Muscle layer of colon (tissue), 2 donors: ENCODE data around the gene RBM17.
"Not testable (repeated sequence)": the region's sequence is repeated elsewhere in the genome, so short reads cannot be mapped to it uniquely, and the experiment has no call there.

ENCODE experiments used
- H3K27ac ChIP-seq: one replicate; pipeline ENCODE4 v1.7.0; 2013; ENCODE audit warnings: low read depth, mild to moderate bottlenecking, low read length, moderate library complexity
- H3K27me3 ChIP-seq, 2 donors: one replicate each; pipeline ENCODE4 v1.7.0; 2013; ENCODE audit warnings: low read length in 2 of 2, mild to moderate bottlenecking in 2 of 2; ENCODE audit not compliant: insufficient read depth in 2 of 2, control insufficient read depth in 1 of 2
- H3K36me3 ChIP-seq: one replicate; pipeline ENCODE4 v1.7.0; 2013; ENCODE audit warnings: mild to moderate bottlenecking, low read length; ENCODE audit not compliant: insufficient read depth
- H3K4me1 ChIP-seq: one replicate; pipeline ENCODE4 v1.7.0; 2013; ENCODE audit warnings: mild to moderate bottlenecking, low read length; ENCODE audit not compliant: insufficient read depth
- H3K4me3 ChIP-seq, 2 donors: one replicate each; pipeline ENCODE4 v1.7.0; 2013; ENCODE audit warnings: low read length in 2 of 2, low read depth in 1 of 2, mild to moderate bottlenecking in 1 of 2, moderate library complexity in 1 of 2
- H3K9ac ChIP-seq: one replicate; pipeline ENCODE4 v1.7.0; 2013; ENCODE audit warnings: low read length
- H3K9me3 ChIP-seq: one replicate; pipeline ENCODE4 v1.7.0; 2013; ENCODE audit warnings: mild to moderate bottlenecking, low read length
- donor health status: abdominal sarcoma.
- donor health status: Adenocarcinoma of cecum.

RBM17 gene

DNA sequence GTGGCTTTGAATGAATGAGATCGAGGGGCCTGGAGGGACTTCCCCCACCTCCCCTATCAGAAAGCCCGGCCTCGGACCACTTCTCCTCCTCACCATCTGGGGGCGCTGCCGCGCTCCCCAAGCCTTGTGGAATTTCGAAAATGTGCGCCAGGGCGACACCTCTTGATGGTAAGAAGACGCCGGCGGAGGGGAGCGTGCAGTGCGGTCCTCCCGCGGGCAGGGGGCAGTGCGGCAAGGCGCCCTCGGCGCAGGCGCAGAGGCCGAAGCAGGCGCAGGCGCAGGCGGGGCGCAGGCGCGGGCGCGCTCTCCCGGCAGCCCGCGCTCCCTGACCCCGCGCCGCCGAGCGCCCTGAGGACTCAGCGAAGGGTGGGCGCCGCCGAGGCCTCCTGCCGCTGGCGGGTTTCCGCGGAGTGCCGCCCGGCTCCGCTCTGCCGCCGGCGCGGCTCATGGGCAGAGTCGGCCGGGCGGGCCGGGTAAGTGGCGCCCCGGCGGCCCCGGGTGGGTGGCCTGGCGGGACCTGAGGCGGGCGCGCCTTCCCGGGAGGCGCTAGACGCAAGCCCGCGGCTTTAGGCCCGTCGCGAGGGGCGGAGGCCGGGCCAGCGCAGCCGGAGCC is at the start of gene RBM17:
RBM17 (plus strand) TSS at position 314 of the 613 bp plus-strand sequence. CDS start 8,032 bp downstream, outside the sequence.
- peak within 1 kb of the TSS; percentile 66 to 94 for H3K4me3 ChIP-seq
- no peaks in the 10 kb centered on the region for H3K36me3 ChIP-seq
- H3K27me3 ChIP-seq = no peaks in the 10 kb centered on the region
- peak within 1 kb of the TSS; percentile 68 for H3K27ac ChIP-seq
- H3K9me3 ChIP-seq = no peaks in the 10 kb centered on the region
- peaks cover 31% of the 10 kb centered on the region for H3K4me1 ChIP-seq
- peak within 1 kb of the TSS; percentile 87 for H3K9ac ChIP-seq

- Histone ChIP-seq H3K9me3 (no peaks in the 10 kb centered on the region), H3K9ac (no peak overlapping the region), H3K4me1 (no peaks in the 10 kb centered on the region), H3K27me3 (no peaks in the 10 kb centered on the region), H3K4me3 (no peak overlapping the region), H3K36me3 (no peaks in the 10 kb centered on the region), H3K27ac (no peak overlapping the region)
Observed at GRCh38 chr10:6039711-6040110, 49.1 kb upstream of the RBM17 start.

GRCh38 chr10:6040205-6040604 is 48.6 kb upstream of the RBM17 start:
- no peak overlapping the region for H3K4me3 ChIP-seq
- H3K4me1 ChIP-seq = no peaks in the 10 kb centered on the region
- no peaks in the 10 kb centered on the region for H3K9me3 ChIP-seq
- no peak overlapping the region for H3K9ac ChIP-seq
- no peak overlapping the region for H3K27ac ChIP-seq
- no peaks in the 10 kb centered on the region for H3K27me3 ChIP-seq
- no peaks in the 10 kb centered on the region for H3K36me3 ChIP-seq

DNA sequence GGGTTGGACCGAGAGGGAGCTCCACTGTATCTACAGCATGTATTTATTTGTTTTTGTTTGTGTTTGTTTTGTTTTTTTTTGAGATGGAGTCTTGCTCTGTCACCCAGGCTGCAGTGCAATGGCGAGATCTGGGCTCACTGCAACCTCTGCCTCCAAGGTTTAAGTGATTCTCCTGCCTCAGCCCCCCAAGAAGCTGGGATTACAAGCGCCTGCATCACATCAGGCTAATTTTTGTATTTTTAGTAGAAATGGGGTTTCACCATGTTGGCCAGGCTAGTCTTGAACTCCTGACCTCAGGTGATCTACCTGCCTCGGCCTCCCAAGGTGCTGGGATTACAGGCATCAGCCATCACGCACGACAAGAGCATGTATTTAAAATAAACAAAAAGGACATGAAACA is 45.5 kb upstream of the RBM17 start:
- not testable (repeated sequence) for H3K9ac ChIP-seq, H3K4me1 ChIP-seq, H3K9me3 ChIP-seq, H3K27ac ChIP-seq, H3K27me3 ChIP-seq, H3K4me3 ChIP-seq, H3K36me3 ChIP-seq

- H3K4me1 ChIP-seq = no peaks in the 10 kb centered on the region
- H3K4me3 ChIP-seq = no peak overlapping the region
- H3K27ac ChIP-seq = no peak overlapping the region
- H3K9me3 ChIP-seq = no peaks in the 10 kb centered on the region
- no peak overlapping the region for H3K9ac ChIP-seq
- H3K36me3 ChIP-seq = no peaks in the 10 kb centered on the region
- no peaks in the 10 kb centered on the region for H3K27me3 ChIP-seq
Observed at GRCh38 chr10:6044060-6044459, 44.8 kb upstream of the RBM17 start.

DNA sequence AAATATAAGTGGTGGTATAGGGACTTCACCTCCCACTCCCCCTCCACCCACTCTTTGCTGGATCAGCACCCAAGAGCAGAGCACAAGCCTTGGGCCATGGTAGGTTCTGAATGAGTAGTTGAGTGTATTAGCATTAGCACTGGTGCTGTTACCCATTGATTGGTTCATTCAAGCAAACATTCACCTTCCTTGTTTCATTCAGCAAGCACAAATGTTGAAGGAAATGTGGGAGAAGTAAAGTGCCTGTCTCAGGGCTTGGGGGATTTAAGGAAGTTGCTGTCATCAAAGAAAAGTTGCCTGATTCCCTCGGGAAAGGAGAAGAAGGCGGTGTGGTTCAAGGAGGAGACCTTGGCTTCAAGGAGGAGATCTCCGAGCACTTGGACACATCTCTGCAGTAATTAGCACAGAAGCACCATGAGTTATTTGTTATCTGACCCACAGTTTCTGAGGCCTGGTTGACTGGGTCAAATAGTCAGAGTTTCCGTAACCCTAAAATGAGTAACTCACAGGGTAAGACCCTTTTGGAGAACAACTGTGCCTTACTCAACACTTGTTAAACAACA is 44.0 kb upstream of the RBM17 start:
- Histone ChIP-seq H3K9ac (no peak overlapping the region), H3K9me3 (no peaks in the 10 kb centered on the region), H3K27me3 (no peaks in the 10 kb centered on the region), H3K4me1 (no peaks in the 10 kb centered on the region), H3K27ac (no peak overlapping the region), H3K36me3 (no peaks in the 10 kb centered on the region), H3K4me3 (no peak overlapping the region)

GRCh38 chr10:6045314-6045848 is 43.5 kb upstream of the RBM17 start:
- Histone ChIP-seq H3K4me3 (no peak overlapping the region), H3K4me1 (no peaks in the 10 kb centered on the region), H3K27me3 (no peaks in the 10 kb centered on the region), H3K9me3 (no peaks in the 10 kb centered on the region), H3K36me3 (no peaks in the 10 kb centered on the region), H3K27ac (no peak overlapping the region), H3K9ac (no peak overlapping the region)

DNA sequence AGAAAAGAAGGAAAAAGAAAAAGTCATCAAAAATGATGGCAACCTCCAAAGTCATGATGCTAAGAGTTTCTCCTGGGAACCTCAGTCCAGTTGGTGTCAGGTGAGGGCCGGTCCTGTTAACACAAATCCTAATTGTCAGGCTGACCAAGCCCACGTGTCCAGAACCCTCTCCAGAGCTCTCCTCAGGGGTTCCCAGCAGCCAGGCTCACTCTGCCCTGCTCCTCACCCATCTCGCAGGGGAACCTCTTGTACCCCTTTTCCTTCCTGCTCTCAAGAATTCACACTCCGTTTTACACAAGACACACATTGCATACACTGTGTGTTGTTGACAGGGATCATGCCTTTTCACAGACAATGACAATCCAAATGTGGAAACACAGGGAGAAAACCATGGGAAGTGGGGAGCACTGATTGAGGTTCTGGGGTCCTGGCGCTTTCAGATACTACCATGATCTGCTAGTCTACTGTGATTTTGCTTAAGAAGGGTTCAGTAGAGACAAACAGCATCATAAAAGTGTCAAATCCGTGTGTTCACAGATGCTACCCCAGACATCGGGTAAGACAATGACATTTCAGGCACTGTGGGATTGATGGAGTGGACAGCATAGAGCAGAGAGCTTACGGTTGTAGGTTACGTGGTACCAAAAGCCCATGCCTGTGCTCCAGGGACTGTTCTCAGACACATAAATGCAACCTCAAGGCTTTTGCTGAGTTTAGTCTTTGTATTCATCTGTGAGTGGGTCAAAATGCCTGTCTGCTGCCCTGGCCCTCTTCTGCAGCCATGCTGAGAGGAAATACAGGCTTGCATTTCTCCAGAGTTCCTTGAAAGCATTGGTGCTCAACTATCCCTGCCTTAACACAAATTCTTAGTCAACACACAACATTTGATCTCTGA is 42.7 kb upstream of the RBM17 start:
- no peak overlapping the region for H3K27ac ChIP-seq
- no peaks in the 10 kb centered on the region for H3K9me3 ChIP-seq
- no peaks in the 10 kb centered on the region for H3K27me3 ChIP-seq
- H3K4me3 ChIP-seq = no peak overlapping the region
- no peaks in the 10 kb centered on the region for H3K4me1 ChIP-seq
- H3K9ac ChIP-seq = no peak overlapping the region
- H3K36me3 ChIP-seq = no peaks in the 10 kb centered on the region

- Histone ChIP-seq H3K27me3 (no peaks in the 10 kb centered on the region), H3K9ac (no peak overlapping the region), H3K36me3 (no peaks in the 10 kb centered on the region), H3K9me3 (no peaks in the 10 kb centered on the region), H3K27ac (no peak overlapping the region), H3K4me3 (no peak overlapping the region), H3K4me1 (no peaks in the 10 kb centered on the region)
Observed at GRCh38 chr10:6046773-6047611, 41.8 kb upstream of the RBM17 start.

DNA sequence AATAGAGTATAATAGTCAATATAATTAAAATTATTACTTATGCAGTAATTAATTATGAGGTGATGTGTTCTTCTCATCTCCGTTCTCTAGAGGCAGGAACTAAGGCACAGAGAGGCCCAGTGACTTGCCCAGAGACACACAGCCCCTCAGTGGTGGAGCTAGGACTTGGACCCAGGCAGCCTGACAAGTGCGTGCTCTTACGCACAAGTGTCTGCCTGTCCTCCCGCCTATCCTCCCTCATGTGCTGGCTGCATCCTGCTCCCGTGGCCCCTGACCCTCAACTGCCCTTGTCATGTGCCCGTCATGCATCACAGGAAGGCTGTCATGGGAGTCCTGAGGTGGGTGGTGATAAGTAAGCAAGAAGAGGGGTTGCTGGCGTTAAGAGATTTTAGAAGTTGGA is 41.0 kb upstream of the RBM17 start:
- no peaks in the 10 kb centered on the region for H3K4me1 ChIP-seq
- H3K27me3 ChIP-seq = no peaks in the 10 kb centered on the region
- no peaks in the 10 kb centered on the region for H3K9me3 ChIP-seq
- no peak overlapping the region for H3K4me3 ChIP-seq
- H3K27ac ChIP-seq = no peak overlapping the region
- H3K9ac ChIP-seq = no peak overlapping the region
- H3K36me3 ChIP-seq = no peaks in the 10 kb centered on the region
